GM19468 (cell line): ENCODE measurements around the gene PLOD1.
A peak's percentile ranks its signal among the peaks of the same experiment; 100 is the strongest.
"Not testable (repeated sequence)": the region's sequence is repeated elsewhere in the genome, so short reads cannot be mapped to it uniquely, and the experiment has no call there.

Experiments
- ATAC-seq: cut with Tn5 transposase; IDR thresholded peaks from one replicate; pipeline ENCODE4 v1.9.1; 2021; ENCODE audit warnings: mild to moderate bottlenecking, moderate library complexity, moderate number of reproducible peaks; ENCODE audit not compliant: unreplicated experiment; ENCODE audit errors: extremely low read depth

PLOD1 gene

GRCh38 chr1:11912000-11912399, 22.5 kb upstream of the PLOD1 start:
- no peak for ATAC-seq

GRCh38 chr1:11912482-11913216, 21.9 kb upstream of the PLOD1 start:
- not testable (repeated sequence) for ATAC-seq

- no peak for ATAC-seq
These were observed 21.2 kb upstream of the PLOD1 start for GRCh38 chr1:11913291-11913690.

DNA sequence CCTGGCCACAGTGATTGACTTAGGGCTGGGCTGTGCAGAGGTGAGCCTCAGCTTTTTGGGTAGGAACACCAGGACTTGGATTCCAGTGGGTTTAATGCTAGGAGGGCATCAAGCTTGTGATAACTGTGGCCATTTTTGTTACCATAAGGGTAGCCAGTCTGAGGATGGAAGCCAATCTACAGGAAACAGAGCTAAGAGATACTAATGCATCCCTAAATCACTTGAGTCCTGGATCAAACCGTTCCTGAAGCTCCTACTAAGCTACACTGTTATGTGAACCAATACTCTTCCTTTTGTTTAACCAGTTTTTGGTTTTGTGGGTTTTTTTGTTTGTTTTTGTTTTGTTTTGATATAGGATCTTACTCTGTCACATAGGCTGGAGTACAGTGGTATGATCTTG, 20.5 kb upstream of the PLOD1 start:
- no peak for ATAC-seq

DNA sequence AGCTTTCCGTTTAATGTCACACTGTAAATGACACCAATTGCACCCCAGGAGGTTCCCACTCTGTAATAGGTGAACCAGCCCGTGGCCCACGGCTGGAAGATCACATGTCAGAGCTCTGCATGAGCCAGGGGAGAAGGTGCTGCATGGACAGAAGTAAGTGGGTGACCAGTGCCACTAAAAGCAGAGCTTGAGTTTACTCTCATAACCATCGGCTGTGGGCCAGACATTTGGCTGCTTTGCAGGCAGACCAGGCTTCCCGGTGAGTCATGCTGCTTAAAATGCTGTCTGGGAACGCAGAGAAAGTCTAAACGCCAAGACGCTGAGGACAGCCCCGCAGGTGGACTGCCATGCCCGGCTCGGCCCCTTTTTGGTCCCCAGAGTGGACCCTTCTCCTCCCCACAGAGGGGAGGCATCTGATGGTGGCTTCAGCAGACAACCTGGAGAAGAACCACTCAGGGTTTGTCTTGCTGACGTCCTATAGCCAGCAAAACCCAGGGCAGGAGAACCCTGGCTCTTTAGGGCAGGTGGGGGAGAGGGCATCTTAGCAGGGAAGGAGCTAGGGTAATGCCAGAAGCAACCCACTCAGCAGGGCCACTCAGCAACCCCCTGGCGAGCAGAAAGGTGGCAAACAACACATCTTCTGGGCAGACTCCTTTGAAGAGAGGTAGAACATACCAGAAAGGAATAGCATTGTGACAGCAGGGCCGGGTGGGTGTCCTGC, 15.6 kb upstream of the PLOD1 start:
- no peak for ATAC-seq

DNA sequence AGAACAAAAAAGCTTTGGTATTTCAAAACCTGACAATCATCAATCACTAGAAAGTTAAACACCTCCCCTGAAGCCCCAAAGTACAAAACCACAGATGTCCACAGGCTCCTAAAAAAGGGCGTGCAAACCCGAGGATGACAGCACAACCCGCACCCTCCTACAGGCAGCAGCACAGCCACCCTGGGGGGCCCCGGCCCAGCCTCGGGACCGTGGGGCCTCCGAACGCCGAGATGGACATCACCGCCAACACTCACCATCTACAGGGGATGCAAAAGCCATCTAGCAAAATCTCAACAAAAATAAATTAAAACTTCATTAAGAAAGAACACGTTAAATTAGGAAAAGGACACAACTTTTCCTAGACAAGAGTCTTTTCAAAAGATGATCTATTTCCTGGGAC, 14.9 kb upstream of the PLOD1 start:
- ATAC-seq: no peak

DNA sequence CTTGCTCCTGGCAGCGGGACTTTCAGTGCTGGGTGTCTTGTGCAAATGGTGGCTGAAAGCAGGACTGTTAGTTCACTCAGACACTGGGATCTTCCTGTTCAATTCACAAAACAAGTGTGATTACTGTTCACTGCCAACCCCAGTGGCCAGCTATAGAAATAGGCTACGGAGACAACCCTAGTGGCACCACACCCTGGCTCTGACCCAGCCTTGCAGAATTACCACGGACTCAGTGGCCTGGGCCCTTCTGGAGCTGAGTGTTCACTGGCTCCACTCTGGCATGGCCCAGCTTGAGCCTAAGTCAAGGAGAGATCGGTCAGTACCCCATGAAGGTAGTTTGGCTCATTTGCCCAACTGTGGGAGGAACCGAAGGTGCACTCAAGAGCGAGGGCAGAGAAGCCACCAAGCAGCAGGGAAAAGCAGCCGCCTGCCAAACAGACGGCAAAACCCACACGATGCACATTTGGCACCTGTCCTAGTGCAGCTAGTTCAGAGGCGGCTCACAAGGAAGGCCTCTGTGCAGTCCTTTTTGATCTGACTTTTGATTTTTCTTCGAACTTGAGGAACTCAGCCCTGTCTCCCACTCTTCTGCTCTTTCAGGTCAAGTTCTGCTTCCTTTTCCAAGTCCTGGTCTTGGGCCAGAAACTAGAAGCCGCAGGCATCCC, 14.1 kb upstream of the PLOD1 start:
- no peak for ATAC-seq

- no peak for ATAC-seq
These were observed 13.5 kb upstream of the PLOD1 start for GRCh38 chr1:11921022-11921421.

DNA sequence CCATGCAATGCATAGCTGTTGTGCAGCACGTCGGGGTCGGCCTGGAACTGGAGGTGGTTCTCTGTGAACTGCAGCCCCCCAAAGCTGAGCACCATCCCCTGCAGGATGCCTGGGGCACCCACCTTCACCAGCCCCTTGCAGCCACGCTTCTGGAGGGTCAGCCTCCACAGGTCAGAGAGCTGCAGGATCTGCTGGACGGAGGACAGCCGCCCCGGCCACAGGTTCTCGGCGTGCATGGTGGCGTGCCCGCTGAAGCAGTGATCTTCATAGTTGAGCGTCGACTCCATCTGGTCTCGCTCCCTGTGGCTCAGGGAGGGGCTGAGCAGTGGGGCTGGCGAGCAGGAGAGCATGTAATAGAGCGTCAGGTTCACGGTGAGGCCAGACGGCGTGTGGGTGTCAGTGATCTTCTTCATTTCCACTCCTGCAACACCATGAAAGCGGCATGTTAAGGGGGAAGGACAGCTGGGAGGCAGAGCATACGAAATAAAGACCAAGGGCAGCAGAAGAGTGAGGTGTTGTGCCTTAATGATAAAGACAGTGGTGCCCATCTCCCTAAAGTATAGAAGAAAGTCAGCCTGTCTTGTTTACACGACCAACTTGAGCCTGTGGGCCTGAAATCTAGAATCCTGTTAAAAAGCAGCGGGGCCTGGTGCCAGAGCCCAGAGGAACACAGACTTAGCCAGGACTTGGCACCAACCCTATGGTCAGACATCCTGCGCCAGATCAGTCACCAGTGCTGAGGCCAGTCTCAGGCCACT, 11.3 kb upstream of the PLOD1 start:
- ATAC-seq: no peak

GRCh38 chr1:11923827-11924113, 10.7 kb upstream of the PLOD1 start:
- no peak for ATAC-seq

DNA sequence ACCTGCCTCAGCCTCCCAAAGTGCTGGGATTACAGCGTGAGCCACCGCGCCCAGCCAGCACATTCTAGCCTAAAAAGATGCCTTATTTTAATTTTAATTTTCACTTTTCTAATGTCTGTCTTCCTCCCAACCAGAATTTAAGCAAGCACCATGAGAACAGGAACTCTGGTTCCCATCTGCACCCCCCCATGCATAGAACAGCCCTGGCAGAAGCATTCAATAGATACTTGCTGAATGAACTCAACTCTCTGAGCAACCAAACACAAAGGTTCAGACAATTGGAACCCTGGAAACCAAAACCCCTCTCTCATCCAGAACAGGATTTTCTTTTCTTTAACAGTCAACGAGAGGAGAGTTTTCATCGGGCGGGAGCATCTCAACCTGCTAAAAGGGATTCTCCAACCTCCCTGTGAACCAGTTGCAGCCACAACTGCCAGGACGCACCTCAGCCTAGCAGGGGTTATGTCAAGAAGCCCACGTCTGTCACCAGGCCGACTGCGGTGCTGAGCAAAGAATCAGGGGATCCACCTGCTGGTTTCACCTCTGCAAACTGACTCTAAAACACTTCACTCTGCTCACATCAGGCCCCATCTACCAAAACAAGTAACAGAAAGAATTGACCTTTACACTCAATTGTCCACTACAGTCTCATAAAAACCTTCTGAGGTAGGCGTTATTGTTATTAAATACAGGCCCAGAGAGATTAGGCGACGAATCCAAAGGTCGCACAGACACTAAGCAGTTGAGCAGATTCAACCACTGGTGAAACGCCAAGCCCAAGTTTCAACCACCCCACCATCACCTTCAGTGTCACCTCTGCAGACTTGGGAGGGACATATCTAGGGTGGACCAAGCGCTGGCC, 10.0 kb upstream of the PLOD1 start:
- no peak for ATAC-seq

GRCh38 chr1:11925196-11925937, 9.2 kb upstream of the PLOD1 start:
- ATAC-seq: not testable (repeated sequence)

- peak; percentile 8 for ATAC-seq
These were observed 8.6 kb upstream of the PLOD1 start for GRCh38 chr1:11925938-11926292.

DNA sequence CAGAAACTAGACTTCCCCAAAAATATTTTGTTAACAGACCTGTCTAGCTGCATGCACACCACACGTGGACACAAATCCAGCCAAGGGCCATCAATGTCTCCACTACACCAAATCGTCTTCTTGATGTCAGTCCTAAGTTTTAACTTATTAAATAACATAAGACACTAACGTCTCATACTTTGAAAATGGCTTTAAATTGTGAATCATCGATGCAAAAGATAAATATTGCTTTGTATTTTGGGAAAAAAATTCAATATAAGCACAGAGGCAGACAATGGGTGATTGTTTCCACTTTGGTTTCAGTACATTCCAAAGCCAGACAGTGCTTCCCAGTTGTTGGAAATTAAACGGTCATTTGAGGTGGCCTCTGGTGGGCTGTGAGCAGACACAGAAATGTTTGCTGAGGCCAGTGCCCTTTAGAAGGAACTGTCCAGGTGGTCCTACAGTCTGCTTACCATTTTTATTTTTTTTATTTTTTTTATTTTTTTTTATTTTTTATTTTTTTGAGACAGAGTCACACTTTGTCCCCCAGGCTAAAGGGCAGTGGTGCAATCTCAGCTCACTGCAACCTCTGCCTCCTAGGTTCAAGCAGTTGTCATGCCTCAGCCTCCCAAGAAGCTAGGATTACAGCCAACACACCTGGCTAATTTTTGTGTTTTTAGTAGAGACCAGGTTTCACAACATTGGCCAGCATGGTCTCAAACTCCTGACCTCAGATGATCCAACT, 6.5 kb upstream of the PLOD1 start:
- no peak for ATAC-seq

- no peak for ATAC-seq
These were observed 4.7 kb upstream of the PLOD1 start for GRCh38 chr1:11929849-11930248.

DNA sequence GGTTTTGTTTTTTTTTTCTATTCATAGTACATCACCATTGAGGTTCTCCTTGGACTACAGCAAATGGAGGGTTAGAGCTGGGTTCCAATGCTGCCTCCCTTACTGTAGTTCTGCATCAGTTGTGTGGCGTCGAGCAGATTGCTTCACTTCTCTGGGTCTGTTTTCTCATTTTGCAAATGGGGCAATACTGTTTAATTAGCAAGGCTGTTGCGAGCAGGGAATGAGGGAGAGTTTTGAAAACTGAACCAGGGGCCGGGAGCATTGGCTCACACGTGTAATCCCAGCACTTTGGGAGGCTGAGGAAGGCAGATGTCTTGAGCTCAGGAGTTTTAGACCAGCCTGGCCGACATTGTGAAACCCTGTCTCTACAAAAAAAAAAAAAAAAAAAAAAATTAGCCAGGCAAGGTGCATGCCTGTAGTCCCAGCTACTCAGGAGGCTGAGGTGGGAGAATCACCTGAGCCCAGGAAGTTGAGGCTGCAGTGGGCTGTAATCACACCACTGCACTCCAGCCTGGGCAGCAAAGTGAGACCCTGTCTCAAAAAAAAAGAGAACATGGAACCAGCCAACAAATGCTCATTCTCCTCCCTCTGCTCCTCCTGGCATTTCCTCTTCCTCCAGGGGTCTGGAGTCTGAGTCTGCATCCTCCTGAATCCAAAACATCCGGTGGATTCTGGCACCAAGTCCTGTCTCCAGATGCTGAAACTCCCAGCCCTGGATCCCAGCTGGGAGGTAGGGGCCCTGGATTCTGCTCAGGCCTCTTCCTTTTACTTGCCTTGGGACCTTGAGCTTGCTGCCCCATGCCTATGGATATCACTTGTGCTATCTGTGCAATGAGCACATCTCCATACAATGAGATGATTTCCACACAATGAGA, 3.7 kb upstream of the PLOD1 start:
- ATAC-seq: no peak

GRCh38 chr1:11931845-11932244, 2.7 kb upstream of the PLOD1 start:
- ATAC-seq: no peak

DNA sequence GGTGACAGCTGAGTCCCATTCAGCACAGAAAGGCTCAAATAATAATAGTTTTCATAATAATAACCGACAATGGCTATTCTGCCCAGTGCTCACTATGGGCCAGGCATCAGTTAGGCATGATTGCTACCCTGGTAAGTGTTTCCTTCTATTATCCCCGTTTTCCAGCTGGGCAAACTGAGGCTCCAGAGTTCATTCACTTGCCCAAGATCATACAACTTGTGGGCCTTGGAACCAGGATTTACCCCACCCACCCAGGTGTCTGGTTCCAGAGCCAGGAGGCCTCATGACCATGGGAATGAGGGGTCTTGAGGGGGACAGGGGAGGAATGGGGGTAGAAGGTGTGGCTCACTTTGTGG, 518 bp downstream of the PLOD1 start:
- no peak for ATAC-seq
